GM19467 (cell line): ENCODE data around the gene MEX3D.

Source experiments
- ATAC-seq: cut with Tn5 transposase; IDR thresholded peaks from one replicate; pipeline ENCODE4 v1.9.1; 2021; ENCODE audit warnings: mild to moderate bottlenecking, moderate library complexity; ENCODE audit not compliant: unreplicated experiment

MEX3D gene

DNA sequence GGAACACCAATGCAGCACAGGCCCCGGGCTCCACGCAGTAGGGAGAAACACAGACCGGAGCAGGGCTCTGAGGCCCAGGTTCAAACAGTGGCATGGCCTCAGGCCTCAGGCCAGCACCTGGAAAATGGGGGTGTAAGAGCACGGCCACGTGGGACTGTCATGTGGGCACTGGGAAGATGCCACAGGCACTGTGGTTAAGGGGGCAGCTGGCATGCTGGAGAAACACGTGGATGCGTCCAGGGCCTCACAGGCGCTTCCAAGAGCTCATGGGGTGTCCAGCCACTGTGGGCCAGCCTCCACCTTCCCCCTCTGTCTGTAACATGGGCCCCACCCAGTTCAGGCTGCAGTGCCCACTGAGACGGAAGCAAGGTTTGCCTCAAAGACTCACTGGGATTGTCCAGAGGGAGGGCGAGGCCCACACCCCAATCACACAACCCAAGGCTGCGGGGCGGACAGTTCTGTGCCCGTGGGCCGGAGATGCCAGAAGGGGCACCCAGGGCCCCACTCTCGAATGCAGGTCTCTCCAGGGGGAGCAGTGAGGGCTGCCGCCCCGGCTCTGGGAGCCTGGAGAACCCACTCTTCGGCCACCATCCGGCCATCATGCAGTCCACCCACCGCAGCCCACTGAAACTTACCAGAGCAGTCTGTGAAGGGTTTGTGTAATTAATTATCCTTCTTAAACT is 30.8 kb upstream of the MEX3D start:
- ATAC-seq: no peak

- ATAC-seq: no peak
Observed at GRCh38 chr19:1593501-1593772, 25.3 kb upstream of the MEX3D start.

GRCh38 chr19:1592755-1593500 is 24.8 kb upstream of the MEX3D start, which contains the start of gene MBD3:
TSS of gene MBD3 (minus strand) at chr19:1592865. CDS start at chr19:1592631, 234 bp downstream.
- ATAC-seq: peak; percentile 73

DNA sequence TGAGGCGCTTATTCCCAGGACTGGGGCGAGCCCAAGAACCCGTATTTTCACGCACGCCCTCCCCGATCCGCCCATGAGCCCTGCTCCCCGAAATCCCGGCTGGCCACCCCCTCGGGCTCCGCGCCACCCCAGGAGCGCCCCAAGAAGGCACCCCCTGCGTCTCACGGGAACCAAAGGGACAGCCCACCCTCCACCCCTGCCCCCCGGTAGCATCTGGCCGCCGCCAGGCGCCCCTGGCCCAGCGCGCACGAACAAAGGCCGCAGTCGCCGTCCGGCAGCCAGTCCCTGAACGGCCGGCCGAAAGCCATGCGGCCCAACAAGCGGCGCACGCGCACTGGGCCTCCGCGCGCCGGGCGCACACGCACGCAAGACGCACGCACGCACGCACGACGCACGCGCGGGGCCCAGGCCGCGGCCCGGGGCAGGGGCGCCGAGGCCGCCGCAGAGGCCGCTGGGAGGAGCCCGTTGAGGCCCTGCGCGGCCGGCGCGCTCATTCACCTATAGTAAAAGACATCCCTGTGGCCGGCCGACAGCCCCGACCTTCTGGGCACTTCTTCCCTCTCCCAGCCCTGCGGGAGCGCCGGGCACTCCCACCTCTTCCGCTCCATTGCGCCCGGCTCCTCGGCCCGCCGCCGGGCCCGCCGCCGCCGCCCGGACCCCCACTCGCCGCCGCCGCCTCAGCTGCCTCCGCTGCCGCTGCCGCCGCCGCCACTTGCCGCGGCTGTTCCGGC is 24.1 kb upstream of the MEX3D start:
- ATAC-seq: peak; percentile 53

- no peak for ATAC-seq
Observed at GRCh38 chr19:1591421-1592023, 23.4 kb upstream of the MEX3D start.

DNA sequence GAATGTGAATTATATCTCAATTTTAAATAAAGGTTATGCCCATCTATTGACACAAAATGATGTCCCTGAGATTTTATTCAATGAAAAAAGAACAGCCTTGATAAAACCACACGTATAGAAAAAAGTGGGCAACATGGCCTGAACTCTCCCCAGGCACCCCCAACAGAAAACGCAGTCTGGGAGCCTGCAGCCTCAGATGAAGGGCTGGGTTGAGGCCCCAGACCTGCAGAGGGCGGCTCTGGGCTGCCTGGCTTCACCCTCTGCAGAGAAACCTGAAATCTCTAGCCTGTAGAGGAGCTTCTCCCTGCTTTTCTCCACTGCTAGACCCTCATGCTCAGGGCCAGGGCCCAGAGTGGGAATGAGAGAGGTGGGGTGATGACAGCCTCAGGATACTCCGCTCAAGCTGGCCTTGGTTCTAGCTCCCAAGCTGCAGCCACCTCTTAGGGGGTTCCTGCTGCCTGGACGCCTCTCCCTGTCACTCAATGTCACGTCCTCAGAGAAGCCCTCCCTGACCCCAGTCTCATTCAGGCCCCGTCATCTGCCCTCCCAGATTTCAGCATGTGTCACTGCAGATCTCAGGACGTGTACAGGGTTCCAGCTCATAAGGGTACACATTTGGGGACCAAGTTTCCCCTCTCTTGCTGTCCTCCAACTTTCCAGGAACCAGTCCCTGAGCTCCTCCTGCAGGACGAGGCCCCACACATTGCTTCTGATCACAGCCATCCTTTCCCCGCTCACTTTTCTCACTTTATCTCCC is 22.7 kb upstream of the MEX3D start:
- no peak for ATAC-seq

DNA sequence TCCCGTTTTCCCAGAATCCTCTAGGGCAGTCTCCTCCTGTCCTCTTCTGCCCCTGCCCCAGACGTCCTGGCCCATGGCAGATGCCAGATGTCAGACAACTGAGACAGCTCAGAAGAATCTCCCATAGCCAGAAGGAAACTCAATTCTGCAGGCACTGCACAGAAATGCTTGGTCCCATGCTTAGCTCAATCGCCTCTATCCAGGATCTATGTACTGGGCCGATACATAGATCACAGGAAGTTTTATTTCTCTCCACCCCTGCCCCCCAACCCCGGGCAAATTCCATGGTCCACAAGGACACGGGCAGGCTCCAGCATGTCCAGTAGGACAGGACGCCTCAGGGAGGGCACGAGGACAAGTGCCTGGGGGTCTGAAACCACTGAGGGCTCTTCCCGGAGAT is 19.7 kb upstream of the MEX3D start:
- ATAC-seq: no peak

DNA sequence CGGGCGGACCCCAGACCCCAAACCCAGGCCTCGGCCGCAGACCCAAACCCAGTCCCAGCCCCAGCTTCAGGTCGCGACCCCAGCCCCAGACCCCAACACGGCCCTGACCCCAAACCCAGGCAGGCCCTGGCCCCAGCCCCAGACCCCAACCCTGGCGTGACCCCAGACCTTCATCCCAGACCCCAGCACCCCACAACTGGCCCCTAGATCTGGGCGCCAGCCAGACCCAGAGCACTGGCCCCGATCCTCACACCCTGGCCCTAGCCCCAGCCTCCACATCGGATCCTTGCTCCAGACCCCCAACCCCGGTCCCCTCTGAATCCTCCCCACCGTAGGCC is 17.1 kb upstream of the MEX3D start:
- no peak for ATAC-seq

DNA sequence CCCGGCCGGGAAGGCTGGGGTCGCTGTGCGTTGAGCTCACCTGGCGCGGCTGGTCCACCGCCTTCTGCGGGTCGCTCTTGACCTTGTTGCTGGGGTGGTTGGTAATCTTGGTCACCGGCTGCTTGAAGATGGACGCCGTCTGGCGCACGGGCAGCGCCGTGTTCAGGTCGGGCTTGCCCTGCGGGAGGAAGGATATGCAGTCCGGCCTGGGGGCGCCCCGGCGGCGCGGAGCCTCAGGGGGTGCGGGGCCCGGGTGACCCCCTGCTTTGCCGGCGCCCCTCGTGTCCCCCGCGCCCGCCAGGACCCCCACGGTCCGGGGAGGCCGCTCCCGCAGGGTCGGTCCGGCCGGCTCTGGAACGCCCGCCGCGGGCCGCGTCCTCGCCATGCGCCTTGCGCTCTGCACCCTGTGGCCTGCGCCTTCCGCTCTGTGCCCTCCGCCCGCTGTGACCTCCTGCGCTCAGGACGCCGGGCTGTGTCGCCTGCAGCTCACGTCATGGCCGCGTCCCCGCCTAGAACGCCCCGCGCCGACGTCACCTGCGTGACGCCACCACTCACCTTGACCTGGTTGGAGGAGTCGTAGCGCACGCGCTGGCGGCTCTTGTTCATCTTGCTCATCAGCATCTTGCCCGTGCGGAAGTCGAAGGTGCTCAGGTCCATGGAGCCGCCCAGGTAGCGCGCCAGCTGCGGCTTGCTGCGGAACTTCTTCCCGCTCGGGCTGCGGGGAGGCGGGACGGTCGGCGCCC is 16.5 kb upstream of the MEX3D start:
- ATAC-seq: no peak

DNA sequence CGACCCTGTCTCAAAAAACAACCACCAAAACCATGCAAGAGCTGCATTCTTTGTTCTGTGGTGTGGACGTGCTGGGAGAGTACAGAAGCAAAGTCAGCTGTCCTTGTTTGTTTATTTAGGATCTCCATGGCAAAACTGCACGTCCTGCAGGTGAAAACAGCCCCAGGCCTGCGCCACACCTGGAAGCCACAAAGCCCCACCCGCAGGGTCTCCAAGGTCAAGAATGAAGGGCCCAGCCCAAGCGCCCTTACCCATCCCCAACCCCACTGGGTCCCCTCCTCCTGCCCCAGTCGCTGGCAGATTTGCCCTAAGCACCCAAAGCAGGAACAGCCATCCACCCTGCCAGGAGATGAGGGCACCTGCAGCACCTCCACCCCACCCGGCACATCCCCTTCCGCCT is 14.1 kb upstream of the MEX3D start:
- no peak for ATAC-seq

GRCh38 chr19:1580957-1581356 is 12.8 kb upstream of the MEX3D start:
- no peak for ATAC-seq

GRCh38 chr19:1580382-1580781 is 12.3 kb upstream of the MEX3D start:
- ATAC-seq: no peak

DNA sequence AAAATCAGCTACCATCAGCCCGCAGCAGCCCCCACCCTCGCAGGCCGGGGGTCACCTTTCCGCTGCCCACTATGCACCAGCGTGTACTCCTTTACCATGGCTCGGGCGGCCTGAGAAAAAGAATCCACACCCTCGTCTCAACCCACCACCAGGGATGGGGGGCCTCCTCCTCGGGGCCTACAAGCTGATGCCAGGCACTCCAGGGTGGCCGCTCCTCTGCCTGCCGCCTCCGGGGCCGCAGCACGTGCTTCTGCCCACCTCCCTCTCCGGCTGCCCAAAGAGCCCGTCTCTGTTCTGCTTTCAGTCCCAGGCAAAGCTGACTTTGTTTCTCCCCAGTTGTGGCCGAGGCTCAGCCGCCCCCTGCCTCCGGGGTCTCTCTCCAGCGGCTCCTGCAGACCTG is 11.1 kb upstream of the MEX3D start:
- ATAC-seq: no peak

GRCh38 chr19:1577929-1578618 is 9.9 kb upstream of the MEX3D start:
- no peak for ATAC-seq

- ATAC-seq: no peak
Observed at GRCh38 chr19:1577090-1577928, 9.2 kb upstream of the MEX3D start.

GRCh38 chr19:1576242-1577089 is 8.3 kb upstream of the MEX3D start:
- ATAC-seq: no peak

GRCh38 chr19:1575323-1576241 is 7.5 kb upstream of the MEX3D start:
- no peak for ATAC-seq
